ENCODE measurements around the gene ARL15. TPM values are rescaled to one million over a fixed set of nuclear protein-coding genes. Genes with fewer than 3 reads are reported as not detected.

Gene ARL15
- total and polyA plus RNA-seq, 2 of the 8 experiments (the other 6 are each of a cell fraction or from before 2014, with no cell fraction given): 9.9 to 21.2 TPM

DNA sequence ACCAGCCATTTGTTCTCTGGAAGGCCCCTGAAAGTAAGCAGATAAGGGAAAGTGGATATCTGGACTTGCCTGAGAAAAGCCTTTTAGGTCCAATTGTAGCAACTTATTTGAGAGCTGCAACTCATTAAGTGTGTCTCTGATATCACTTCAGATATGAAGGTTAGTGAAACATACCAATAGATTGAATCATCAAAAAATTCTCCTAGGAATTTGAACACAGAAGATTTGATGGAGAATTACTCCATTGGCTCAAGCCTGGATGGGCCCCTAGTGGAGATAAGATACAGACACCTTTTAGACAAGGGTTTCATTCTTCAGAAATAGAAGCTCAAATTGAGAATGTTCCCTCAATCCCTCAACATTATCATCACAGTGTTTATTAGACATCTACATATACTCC lies 393.3 kb downstream of the ARL15 start:
- TF ChIP-seq CHD2 (IDR thresholded peaks at IDR 0.05; ENCODE audit: low read length) (no peak), RAD21 (IDR thresholded peaks at IDR 0.05 in 1 of 2, conservative IDR thresholded peaks at IDR 0.05 in 1 of 2; ENCODE audit: low read depth in 2 of 2, low read length in 2 of 2) (peak in 1 of 2 experiments; percentile 38; a peak in 2 of 4 replicates), JUND (IDR thresholded peaks at IDR 0.05; ENCODE audit: low read length) (no peak), KDM4A (IDR thresholded peaks at IDR 0.05; ENCODE audit: low read depth, low read length, severe bottlenecking) (no peak)
- H3K79me2 ChIP-seq (ENCODE audit: control insufficient read depth in 1 of 2, insufficient read depth in 2 of 2, low read length in 2 of 2): no peaks in the 10 kb centered on the region
- no peak overlapping the region for H2AK5ac ChIP-seq (ENCODE audit: low read depth, low read length)
- H4K20me1 ChIP-seq (replicated peaks in 1 of 2; ENCODE audit: control insufficient read depth in 1 of 2, insufficient read depth in 2 of 2, low read length in 2 of 2): no peaks in the 10 kb centered on the region
- H4K8ac ChIP-seq (ENCODE audit: extremely low read depth, insufficient read depth, low read length): no peak overlapping the region
- H3K18ac ChIP-seq (ENCODE audit: extremely low read depth, low read length): no peak overlapping the region
- H2BK12ac ChIP-seq (ENCODE audit: low read depth, low read length): no peak overlapping the region
- no peaks in the 10 kb centered on the region for H3K36me3 ChIP-seq (ENCODE audit: control insufficient read depth in 2 of 4, insufficient read depth in 4 of 4, low read length in 3 of 4)
- H3K4me3 ChIP-seq (ENCODE audit: extremely low read depth in 1 of 4, insufficient read depth in 2 of 4, low read depth in 3 of 4, low read length in 4 of 4): no peak overlapping the region
- no peak overlapping the region for H2AFZ ChIP-seq (ENCODE audit: low read length)
- H3K4me2 ChIP-seq (ENCODE audit: insufficient read depth in 1 of 2, low read depth in 2 of 2, low read length in 2 of 2): no peak overlapping the region
- no peak overlapping the region for H2BK120ac ChIP-seq (replicated peaks; ENCODE audit: low read depth, low read length)
- FAIRE-seq: no peak
- POLR2A ChIA-PET (ENCODE audit: partially characterized antibody): no interaction called here
- no peaks in the 10 kb centered on the region; a peak in 1 of 7 replicates for H3K27me3 ChIP-seq (replicated peaks in 1 of 4; ENCODE audit: control insufficient read depth in 3 of 4, extremely low read depth in 1 of 4, insufficient read depth in 3 of 4, low read length in 3 of 4)
- DNase-seq (ENCODE audit: low read depth in 1 of 2, low spot score in 2 of 2): no peak
- no peak overlapping the region for H4K5ac ChIP-seq (ENCODE audit: insufficient read length, low read depth, low read length)
- H3K4ac ChIP-seq (replicated peaks; ENCODE audit: insufficient read length, low read depth, low read length): no peak overlapping the region
- H3K23ac ChIP-seq (ENCODE audit: insufficient read length): no peak overlapping the region
- H3K23me2 ChIP-seq (ENCODE audit: low read depth, low read length): no peaks in the 10 kb centered on the region
- CTCF ChIA-PET (ENCODE audit: partially characterized antibody): interaction anchor here (0.6 to 1.6 kb wide), 9 partner anchors 10 to 416 kb away, joined by 3 to 6 read pairs (median 4); no protein-coding TSS in a partner anchor
- H4K91ac ChIP-seq (replicated peaks; ENCODE audit: insufficient read length, low read length): no peak overlapping the region
- no peak overlapping the region for H3K14ac ChIP-seq (ENCODE audit: insufficient read length)
- no peak overlapping the region for H3K27ac ChIP-seq (ENCODE audit: low read depth, low read length)
- no peak overlapping the region for H2BK5ac ChIP-seq (ENCODE audit: low read depth, low read length)
- H3K4me1 ChIP-seq (replicated peaks in 1 of 4; ENCODE audit: control insufficient read depth in 3 of 4, insufficient read depth in 4 of 4, low read length in 3 of 4): no peaks in the 10 kb centered on the region
- no peaks in the 10 kb centered on the region for H3K79me1 ChIP-seq (ENCODE audit: low read depth, low read length)
- no peak overlapping the region for H3K9ac ChIP-seq (replicated peaks in 1 of 4; ENCODE audit: extremely low read depth in 1 of 4, low read depth in 3 of 4, low read length in 3 of 4)
- H3K56ac ChIP-seq (replicated peaks; ENCODE audit: insufficient read length, low read depth, low read length): no peak overlapping the region
- no peak overlapping the region for H2BK20ac ChIP-seq (ENCODE audit: low read length)
- no peaks in the 10 kb centered on the region for H3K9me3 ChIP-seq (ENCODE audit: insufficient read depth in 2 of 2, low read depth in 1 of 2, low read length in 1 of 2)
- no peak overlapping the region for H2BK15ac ChIP-seq (ENCODE audit: low read length)

All from H1 (cell line).